CD4-positive, alpha-beta T cell (primary cell): ENCODE data around the gene HBG1. TPM values are rescaled to one million over a fixed set of nuclear protein-coding genes. Genes with fewer than 3 reads are reported as not detected.

Source experiments
- ATAC-seq: fragments of 200-7000 bp; cut with Tn5 transposase; one replicate; pipeline ENCODE4 v1.10.0; 2022; ENCODE audit warnings: mild to moderate bottlenecking; ENCODE audit not compliant: poor library complexity
- CTCF ChIA-PET: fragments of 350-600 bp; sonication (Branson Sonifier 250); formaldehyde crosslinking; loops from one replicate; lab custom pipeline; 2021; ENCODE audit warnings: antibody characterized with exemption, inconsistent platforms; lab: Charles Lee
- POLR2A ChIA-PET: fragments of 350-600 bp; sonication (Branson Sonifier 250); formaldehyde crosslinking; loops from one replicate; lab custom pipeline; 2021; ENCODE audit warnings: antibody characterized with exemption, inconsistent platforms; lab: Charles Lee
- DNase-seq, 14 experiments: peaks; one replicate each; pipeline ENCODE4 v3.0.0-alpha.2; 2013 to 2020; ENCODE audit warnings: mixed read lengths in 2 of 14
- H3K27ac ChIP-seq, 2 donors: one replicate each; pipeline versions ENCODE4 v1.5.1 to v1.7.0; 2013; ENCODE audit warnings: low read length in 2 of 2, low read depth in 1 of 2, mild to moderate bottlenecking in 1 of 2
- H3K27me3 ChIP-seq, 2 experiments: 1 replicate in 1 of 2; 2 replicates in 1 of 2; pipeline versions ENCODE4 v1.6.1 to v1.7.0; 2013; ENCODE audit warnings: low read length in 2 of 2, control low read depth in 1 of 2, mild to moderate bottlenecking in 1 of 2, moderate library complexity in 1 of 2; ENCODE audit not compliant: insufficient read depth in 2 of 2, control insufficient read depth in 1 of 2
- H3K36me3 ChIP-seq: one replicate; pipeline ENCODE4 v1.6.1; 2013; ENCODE audit warnings: low read length, control low read depth; ENCODE audit not compliant: insufficient read depth
- H3K4me1 ChIP-seq: one replicate; pipeline ENCODE4 v1.6.1; 2013; ENCODE audit warnings: low read length, control low read depth; ENCODE audit not compliant: insufficient read depth
- H3K4me3 ChIP-seq: one replicate; pipeline ENCODE4 v1.5.1; 2013; ENCODE audit warnings: mild to moderate bottlenecking, low read length, moderate library complexity
- H3K9me3 ChIP-seq, 2 experiments: 1 replicate in 1 of 2; 2 replicates in 1 of 2; pipeline versions ENCODE4 v1.6.1 to v1.7.0; 2013; ENCODE audit warnings: low read length in 2 of 2, mild to moderate bottlenecking in 2 of 2, control low read depth in 1 of 2, moderate library complexity in 1 of 2; ENCODE audit not compliant: control insufficient read depth in 1 of 2, insufficient read depth in 1 of 2
- H3K27ac Mint-ChIP-seq: one replicate; pipeline ENCODE4 v1.8.0; 2020; ENCODE audit warnings: mixed read lengths
- H3K27me3 Mint-ChIP-seq: one replicate; pipeline ENCODE4 v1.8.0; 2021; ENCODE audit warnings: mixed read lengths
- H3K36me3 Mint-ChIP-seq: one replicate; pipeline ENCODE4 v1.8.0; 2021; ENCODE audit warnings: low read depth, mixed read lengths
- H3K4me1 Mint-ChIP-seq: one replicate; pipeline ENCODE4 v1.8.0; 2021; ENCODE audit warnings: low read depth, mixed read lengths
- H3K4me3 Mint-ChIP-seq: one replicate; pipeline ENCODE4 v1.8.0; 2020; ENCODE audit warnings: mild to moderate bottlenecking, mixed read lengths
- H3K9me3 Mint-ChIP-seq: one replicate; pipeline ENCODE4 v1.8.0; 2020; ENCODE audit warnings: mixed read lengths
- CTCF ChIP-seq: fragments of 200-600 bp; IDR thresholded peaks from one replicate; pipeline ENCODE4 v1.8.0; 2022; ENCODE audit warnings: antibody characterized with exemption, mild to moderate bottlenecking
- intact Hi-C, 2 experiments: fragments of 100-400 bp; cut with DNase I in 1 of 2; cut with micrococcal nuclease in 1 of 2; formaldehyde crosslinking; loops; one replicate each; pipeline versions ENCODE4 v1.15.1 to v1.9.0; 2023 to 2025; cut with DNase I, micrococcal nuclease
- total RNA-seq, 174 experiments: library from RNA in 2 of 174; stranded (reverse) in 2 of 174; gene quantifications; one replicate each; pipeline ENCODE4 v1.2.3 and lab custom pipeline; 2021 to 2026

HBG1 gene
- total RNA-seq, 2 experiments from 2014 or later = not detected

GRCh38 chr11:5275369-5276110, 25.9 kb upstream of the HBG1 start:
- ATAC-seq (no peak), DNase-seq (no peak)
- no peak overlapping the region for H3K4me3 Mint-ChIP-seq
- H3K4me1 ChIP-seq = no peaks in the 10 kb centered on the region
- H3K27ac Mint-ChIP-seq = no peak overlapping the region
- H3K36me3 Mint-ChIP-seq = no peaks in the 10 kb centered on the region
- no peaks in the 10 kb centered on the region for H3K27me3 Mint-ChIP-seq
- H3K9me3 ChIP-seq = no peaks in the 10 kb centered on the region
- H3K4me1 Mint-ChIP-seq = no peaks in the 10 kb centered on the region
- POLR2A ChIA-PET = no interaction called here
- H3K27me3 ChIP-seq = no peaks in the 10 kb centered on the region
- no peaks in the 10 kb centered on the region for H3K36me3 ChIP-seq
- TF ChIP-seq CTCF = no peak
- intact Hi-C loops = no loop called here
- no peaks in the 10 kb centered on the region for H3K9me3 Mint-ChIP-seq
- CTCF ChIA-PET = no interaction called here
- no peak overlapping the region for H3K4me3 ChIP-seq
- no peak overlapping the region for H3K27ac ChIP-seq

GRCh38 chr11:5274395-5274794, 24.7 kb upstream of the HBG1 start:
- no peaks in the 10 kb centered on the region for H3K36me3 ChIP-seq
- ChIA-PET CTCF (no interaction called here), POLR2A (no interaction called here)
- H3K27me3 Mint-ChIP-seq = no peaks in the 10 kb centered on the region
- DNase-seq = no peak
- no peaks in the 10 kb centered on the region for H3K4me1 ChIP-seq
- H3K9me3 ChIP-seq = no peaks in the 10 kb centered on the region
- H3K4me1 Mint-ChIP-seq = no peaks in the 10 kb centered on the region
- H3K27ac ChIP-seq = no peak overlapping the region
- intact Hi-C loops = no loop called here
- no peak overlapping the region for H3K27ac Mint-ChIP-seq
- H3K4me3 Mint-ChIP-seq = no peak overlapping the region
- no peak for ATAC-seq
- H3K36me3 Mint-ChIP-seq = no peaks in the 10 kb centered on the region
- no peak overlapping the region for H3K4me3 ChIP-seq
- TF ChIP-seq CTCF = no peak
- H3K9me3 Mint-ChIP-seq = no peaks in the 10 kb centered on the region
- H3K27me3 ChIP-seq = no peaks in the 10 kb centered on the region

- Mint-ChIP-seq H3K27ac (no peak overlapping the region), H3K9me3 (no peaks in the 10 kb centered on the region), H3K4me3 (no peak overlapping the region), H3K4me1 (no peaks in the 10 kb centered on the region), H3K27me3 (no peaks in the 10 kb centered on the region), H3K36me3 (no peaks in the 10 kb centered on the region)
- no peaks in the 10 kb centered on the region for H3K4me1 ChIP-seq
- CTCF ChIA-PET = no interaction called here
- POLR2A ChIA-PET = no interaction called here
- no peak for DNase-seq
- intact Hi-C loops = no loop called here
- no peaks in the 10 kb centered on the region for H3K36me3 ChIP-seq
- no peaks in the 10 kb centered on the region for H3K27me3 ChIP-seq
- no peak overlapping the region for H3K4me3 ChIP-seq
- no peak for TF ChIP-seq CTCF
- H3K27ac ChIP-seq = no peak overlapping the region
- no peaks in the 10 kb centered on the region for H3K9me3 ChIP-seq
- ATAC-seq = no peak
Observed at GRCh38 chr11:5272395-5273017, 22.8 kb upstream of the HBG1 start.
